ENCODE results near the gene CABP7. TPM values are rescaled to one million over a fixed set of nuclear protein-coding genes. Genes with fewer than 3 reads are reported as not detected.

The CABP7 gene
- total and polyA plus RNA-seq, 2 of the 13 experiments (the other 11 are each of a cell fraction or from before 2014, with no cell fraction given) = 0.08 TPM; not detected in 1

DNA sequence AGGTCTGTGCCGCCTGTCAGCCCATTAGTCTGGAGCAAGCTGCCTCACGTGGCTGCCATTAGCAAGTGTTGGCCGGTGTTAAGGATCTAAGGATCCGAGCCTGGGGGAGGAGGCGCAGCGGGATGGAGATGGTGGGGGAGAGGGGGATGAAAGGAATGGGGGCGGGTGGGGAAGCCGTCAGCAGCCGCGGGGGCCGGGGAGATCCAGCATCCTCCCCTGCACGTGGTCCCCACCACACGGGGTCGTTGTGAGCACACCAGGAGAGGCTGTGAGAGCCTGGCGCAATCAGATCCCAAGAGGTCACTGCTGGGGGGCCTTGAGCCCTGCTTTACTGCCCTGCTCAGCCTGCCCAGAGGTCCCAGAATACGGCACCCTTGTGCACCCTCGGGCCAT lies 7.3 kb downstream of the CABP7 start (continued):
- no peak for TF ChIP-seq ZBTB3 (CRISPR knock-in tag; IDR thresholded peaks at IDR 0.05; ENCODE audit: borderline replicate concordance, low read depth)
- TF ChIP-seq, protein P1, sequence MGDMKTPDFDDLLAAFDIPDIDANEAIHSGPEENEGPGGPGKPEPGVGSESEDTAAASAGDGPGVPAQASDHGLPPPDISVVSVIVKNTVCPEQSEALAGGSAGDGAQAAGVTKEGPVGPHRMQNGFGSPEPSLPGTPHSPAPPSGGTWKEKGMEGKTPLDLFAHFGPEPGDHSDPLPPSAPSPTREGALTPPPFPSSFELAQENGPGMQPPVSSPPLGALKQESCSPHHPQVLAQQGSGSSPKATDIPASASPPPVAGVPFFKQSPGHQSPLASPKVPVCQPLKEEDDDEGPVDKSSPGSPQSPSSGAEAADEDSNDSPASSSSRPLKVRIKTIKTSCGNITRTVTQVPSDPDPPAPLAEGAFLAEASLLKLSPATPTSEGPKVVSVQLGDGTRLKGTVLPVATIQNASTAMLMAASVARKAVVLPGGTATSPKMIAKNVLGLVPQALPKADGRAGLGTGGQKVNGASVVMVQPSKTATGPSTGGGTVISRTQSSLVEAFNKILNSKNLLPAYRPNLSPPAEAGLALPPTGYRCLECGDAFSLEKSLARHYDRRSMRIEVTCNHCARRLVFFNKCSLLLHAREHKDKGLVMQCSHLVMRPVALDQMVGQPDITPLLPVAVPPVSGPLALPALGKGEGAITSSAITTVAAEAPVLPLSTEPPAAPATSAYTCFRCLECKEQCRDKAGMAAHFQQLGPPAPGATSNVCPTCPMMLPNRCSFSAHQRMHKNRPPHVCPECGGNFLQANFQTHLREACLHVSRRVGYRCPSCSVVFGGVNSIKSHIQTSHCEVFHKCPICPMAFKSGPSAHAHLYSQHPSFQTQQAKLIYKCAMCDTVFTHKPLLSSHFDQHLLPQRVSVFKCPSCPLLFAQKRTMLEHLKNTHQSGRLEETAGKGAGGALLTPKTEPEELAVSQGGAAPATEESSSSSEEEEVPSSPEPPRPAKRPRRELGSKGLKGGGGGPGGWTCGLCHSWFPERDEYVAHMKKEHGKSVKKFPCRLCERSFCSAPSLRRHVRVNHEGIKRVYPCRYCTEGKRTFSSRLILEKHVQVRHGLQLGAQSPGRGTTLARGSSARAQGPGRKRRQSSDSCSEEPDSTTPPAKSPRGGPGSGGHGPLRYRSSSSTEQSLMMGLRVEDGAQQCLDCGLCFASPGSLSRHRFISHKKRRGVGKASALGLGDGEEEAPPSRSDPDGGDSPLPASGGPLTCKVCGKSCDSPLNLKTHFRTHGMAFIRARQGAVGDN (CRISPR knock-in tag; IDR thresholded peaks at IDR 0.05) = peak; percentile 36; the same call in 1 of the 2 replicates
- no peak for TF ChIP-seq NFE2L2 (IDR thresholded peaks at IDR 0.05; ENCODE audit: low read length)
- peak; percentile 66 for TF ChIP-seq HNRNPK (IDR thresholded peaks at IDR 0.05; ENCODE audit: low read depth, low read length, poor library complexity, severe bottlenecking)
- peak; percentile 51; the same call in 1 of the 2 replicates for TF ChIP-seq MYC (CRISPR knock-in tag; IDR thresholded peaks at IDR 0.05; ENCODE audit: borderline replicate concordance)
- peak; percentile 50; the same call in 1 of the 2 replicates for TF ChIP-seq CEBPB (IDR thresholded peaks at IDR 0.05; ENCODE audit: borderline replicate concordance, low read depth, low read length)

GRCh38 chr22:29729161-29729560 lies 9.4 kb downstream of the CABP7 start:
- intact Hi-C loops (cut with micrococcal nuclease; ENCODE audit: unreplicated experiment) = no loop called here
- Histone ChIP-seq H3K4me3 (replicated peaks in 1 of 3; ENCODE audit: insufficient read depth in 1 of 3, low read depth in 2 of 3, low read length in 3 of 3) (no peak overlapping the region), H3K4me2 (ENCODE audit: low read depth, low read length) (no peak overlapping the region), H3K36me3 (replicated peaks in 1 of 2; ENCODE audit: control insufficient read depth in 1 of 2, insufficient read depth in 2 of 2, low read length in 2 of 2) (peaks cover 1 to 3% of the 10 kb centered on the region in 2 experiments; a peak in 2 of 5 replicates), H3K27me3 (ENCODE audit: control insufficient read depth in 1 of 2, insufficient read depth in 2 of 2, low read length in 2 of 2) (peaks cover 7 to 21% of the 10 kb centered on the region in 2 experiments; a peak in 4 of 5 replicates), H3K9me3 (ENCODE audit: low read length) (no peaks in the 10 kb centered on the region), H3K79me2 (ENCODE audit: insufficient read depth, low read length) (no peaks in the 10 kb centered on the region), H4K20me1 (ENCODE audit: insufficient read depth, low read length) (no peaks in the 10 kb centered on the region), H3K9ac (ENCODE audit: insufficient read depth, low read depth, low read length) (no peak overlapping the region), H3K27ac (ENCODE audit: extremely low read length, insufficient read depth, low read length) (no peak overlapping the region), H2AFZ (ENCODE audit: low read length) (no peak overlapping the region), H3K4me1 (ENCODE audit: insufficient read depth, low read length) (peaks cover 19% of the 10 kb centered on the region; the same call in 1 of the 2 replicates)
- ChIA-PET POLR2A (no interaction called here), CTCF (ENCODE audit: low intra/inter-chr PET ratio, low total read pairs) (no interaction called here)
- no peak for FAIRE-seq
- TF ChIP-seq ZNF781 (CRISPR knock-in tag; IDR thresholded peaks at IDR 0.05; ENCODE audit: borderline replicate concordance, not compliant biosample characterization) (no peak), ZNF83 (CRISPR knock-in tag; IDR thresholded peaks at IDR 0.05; ENCODE audit: borderline replicate concordance) (no peak), PHF5A (CRISPR knock-in tag; IDR thresholded peaks at IDR 0.05; ENCODE audit: low read depth, unreplicated experiment) (no peak)
- WGBS (ENCODE audit: low lambda C conversion rate) = 94% methylated on average over 15 of the region's 20 CpGs
- BruUV-seq (replicated peaks) = no TSS peak
- no peak for DNase-seq (ENCODE audit: low spot score)
- no peak for ATAC-seq
- in situ Hi-C loops (cut with HindIII; ENCODE audit: extremely low pct_ligation_motif_present, low pct_unique_long_range_greater_than_20kb) = no loop called here
